GM10266 (cell line): ENCODE data around the gene DDAH2.

Experiments
- DNase-seq: peaks from one replicate; pipeline ENCODE4 v3.0.0; 2012; ENCODE audit errors: extremely low spot score
- CTCF ChIP-seq: IDR thresholded peaks from 2 replicates; pipeline ENCODE4 v1.5.1; 2012; ENCODE audit warnings: mild to moderate bottlenecking, low read depth; ENCODE audit not compliant: control insufficient read depth, insufficient read depth; ENCODE audit errors: missing control alignments

The DDAH2 gene

DNA sequence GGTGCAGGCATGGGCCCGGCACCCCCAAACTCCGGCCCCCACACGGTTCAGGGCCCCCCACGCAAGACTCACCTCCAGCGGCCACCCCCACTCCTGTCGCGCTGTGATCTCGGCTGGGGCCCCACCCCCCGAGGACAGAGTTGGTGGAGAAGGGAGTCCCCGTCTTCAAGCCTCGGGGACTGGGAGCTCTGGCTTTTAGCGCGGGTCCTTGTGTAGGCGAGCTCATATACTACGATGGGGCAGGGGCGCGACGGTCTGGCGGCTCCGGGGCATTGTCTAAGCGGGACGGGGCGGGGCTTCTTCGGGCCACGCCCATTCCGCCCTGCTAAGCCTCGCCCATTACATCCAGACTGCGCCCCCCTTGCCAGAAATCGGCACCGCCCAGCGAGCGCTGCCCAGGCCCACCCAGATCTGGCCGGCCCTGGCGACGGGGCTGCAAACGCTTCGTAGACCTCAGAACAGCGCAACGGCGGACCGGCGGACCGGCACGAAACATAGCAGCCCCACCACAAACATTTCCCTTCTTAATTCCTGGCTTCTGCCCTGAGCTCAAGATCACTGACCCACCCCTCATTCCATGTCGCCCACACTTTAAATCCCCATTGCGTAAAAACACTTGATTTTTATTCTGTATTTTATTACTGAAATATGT is 1.0 kb upstream of the DDAH2 start:
- peak; percentile 82 for DNase-seq
- no peak for TF ChIP-seq CTCF

- TF ChIP-seq CTCF = no peak
Observed at GRCh38 chr6:31729515-31729978, 448 bp upstream of the DDAH2 start.

DNA sequence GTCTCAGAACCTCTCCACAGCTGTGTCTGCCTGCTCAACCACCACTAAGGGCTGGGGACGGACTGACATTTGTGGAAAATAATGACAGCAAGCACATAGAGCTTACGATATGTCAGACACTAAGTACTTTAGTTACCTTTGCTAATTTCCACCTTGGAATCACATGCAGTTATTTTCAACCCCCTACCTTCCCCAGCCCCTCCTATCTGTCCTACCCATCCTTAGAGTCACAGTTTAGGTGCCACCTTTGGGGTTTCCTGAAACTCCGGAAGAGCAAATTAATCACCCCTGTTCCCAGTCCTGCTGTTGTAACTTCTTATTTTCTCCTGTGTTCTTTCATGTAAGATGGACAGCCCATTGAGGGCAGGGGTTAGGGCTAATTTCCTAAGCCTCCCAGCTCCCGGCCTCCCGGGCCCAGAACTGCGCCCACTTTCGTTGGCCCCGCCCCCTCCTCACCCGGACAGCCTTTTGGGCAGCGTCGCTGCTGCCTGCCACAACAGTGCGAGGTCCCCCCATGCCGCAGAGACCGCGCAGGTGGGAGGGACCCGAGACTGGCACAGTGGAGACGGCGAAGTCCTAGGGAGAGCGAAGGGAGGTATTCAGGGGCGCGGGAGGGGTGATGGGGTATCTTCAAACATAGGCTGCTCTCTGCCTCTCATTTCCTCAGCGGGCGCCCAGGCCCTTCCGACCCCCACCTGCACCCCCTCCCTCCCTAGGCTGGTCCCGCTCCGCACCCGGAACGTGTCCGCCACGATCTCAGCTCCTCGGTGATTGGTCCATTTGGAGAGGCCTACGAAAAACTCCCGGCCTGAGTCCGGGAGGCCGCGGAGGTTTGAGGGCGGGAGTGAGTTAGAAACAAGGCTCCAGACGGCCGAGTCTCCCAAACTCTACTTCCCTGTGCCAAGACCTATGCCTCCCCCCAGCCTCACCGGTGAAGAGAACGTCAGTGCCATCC is 1.1 kb downstream of the DDAH2 start:
- DNase-seq = no peak
- TF ChIP-seq CTCF = no peak

More at GRCh38 chr6:31729515-31729978, 448 bp upstream of the DDAH2 start:
- peak; percentile 83 for DNase-seq

GRCh38 chr6:31727034-31727716 is 1.9 kb downstream of the DDAH2 start:
- no peak for TF ChIP-seq CTCF
- DNase-seq = peak; percentile 80

- TF ChIP-seq CTCF = no peak
- DNase-seq = no peak
Observed at GRCh38 chr6:31725502-31726350, 3.4 kb downstream of the DDAH2 start.

DNA sequence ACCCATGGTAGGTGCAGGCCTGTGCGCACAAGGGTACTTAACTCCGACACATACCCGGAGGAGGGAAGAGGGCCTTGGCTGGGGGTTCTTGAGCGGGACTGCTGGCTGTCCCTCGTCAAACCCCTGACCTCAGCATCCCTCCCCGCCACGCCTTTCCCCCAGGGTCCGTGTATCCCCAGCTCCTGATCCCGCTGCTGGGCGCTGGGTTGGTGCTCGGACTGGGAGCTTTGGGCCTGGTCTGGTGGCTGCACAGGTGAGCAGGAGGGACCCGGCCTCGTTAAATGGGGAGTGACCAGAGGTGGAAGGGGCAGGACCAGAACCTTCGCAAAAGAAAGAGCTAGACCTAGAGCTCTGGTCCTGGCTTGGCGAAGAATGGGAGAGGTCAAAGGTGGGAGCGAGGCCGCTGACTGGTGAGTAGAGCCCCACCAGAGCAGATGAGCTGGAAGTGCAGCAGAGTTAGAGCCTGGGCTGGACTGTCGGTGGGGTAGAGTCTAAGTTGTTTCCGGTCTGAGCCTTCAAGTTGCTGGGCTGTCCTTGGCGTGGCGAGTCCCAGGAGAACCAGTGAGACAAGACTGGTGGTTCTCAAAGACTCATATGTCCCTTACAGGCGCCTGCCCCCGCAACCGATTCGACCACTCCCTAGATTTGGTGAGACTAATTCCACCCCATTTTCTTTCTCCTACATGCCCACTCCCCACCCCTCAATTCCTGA is 5.0 kb downstream of the DDAH2 start:
- no peak for TF ChIP-seq CTCF
- no peak for DNase-seq
